ENCODE measurements around the gene NFAM1. TPM values are rescaled to one million over a fixed set of nuclear protein-coding genes. Genes with fewer than 3 reads are reported as not detected.
A peak's percentile ranks its signal among the peaks of the same experiment; 100 is the strongest.

The NFAM1 gene
- total and polyA plus RNA-seq, 11 donors: 0.33 to 13.5 (median 1.2) TPM

- H3K27me3 ChIP-seq: peaks cover 0 to 41% (median 10%) of the 10 kb centered on the region in 9 donors
- DNase-seq: no peak
Observed at GRCh38 chr22:42434748-42435425, 2.7 kb upstream of the NFAM1 start.

GRCh38 chr22:42433754-42434682 lies 1.8 kb upstream of the NFAM1 start:
- Histone ChIP-seq H3K36me3 (no peaks in the 10 kb centered on the region), H3K27ac (no peak overlapping the region), H3K9me3 (no peaks in the 10 kb centered on the region), H3K4me3 (no peak overlapping the region), H3K27me3 (peaks cover 0 to 44% (median 10%) of the 10 kb centered on the region in 9 donors), H3K4me1 (peaks cover 0 to 56% (median 12%) of the 10 kb centered on the region in 12 donors)
- intact Hi-C loops (cut with DNase I): loop anchor here in 6 of 10 donors (10.0 kb wide), 3 partner anchors 159 to 469 kb away; partner anchors contain the start of genes SEPTIN3 (in 5 of the 6), NDUFA6 (in 2 of the 6) and TCF20 (in 2 of the 6)
- WGBS, 4 donors: 53 to 64% (median 56%) methylated on average over 15 to 27 of the region's 27 CpGs
- peak in 1 of 5 donors; percentile 61 for DNase-seq
- no peak for TF ChIP-seq POLR2A (IDR thresholded peaks at IDR 0.05)
- TF ChIP-seq CTCF (IDR thresholded peaks at IDR 0.05): no peak
- ATAC-seq: no peak

More at GRCh38 chr22:42434748-42435425, 2.7 kb upstream of the NFAM1 start:
- TF ChIP-seq POLR2A (IDR thresholded peaks at IDR 0.05): no peak
- no peak for TF ChIP-seq CTCF (IDR thresholded peaks at IDR 0.05)
- Histone ChIP-seq H3K4me1 (peaks cover 0 to 65% (median 14%) of the 10 kb centered on the region in 12 donors), H3K9me3 (no peaks in the 10 kb centered on the region), H3K4me3 (no peak overlapping the region), H3K36me3 (no peaks in the 10 kb centered on the region), H3K27ac (peak overlapping the region in 1 of 12 donors; percentile 27)
- ATAC-seq: no peak
- intact Hi-C loops (cut with DNase I): loop anchor here in 9 of 10 donors (5.0 to 10.0 kb wide), 7 partner anchors 153 to 470 kb away; partner anchors contain the start of genes NDUFA6 (in 7 of the 9), SEPTIN3 (in 7 of the 9) and TCF20 (in 4 of the 9)
- WGBS, 4 donors: 78 to 84% (median 81%) methylated on average over 14 of the region's 14 CpGs

- Histone ChIP-seq H3K27me3 (peaks cover 0 to 48% (median 10%) of the 10 kb centered on the region in 9 donors), H3K36me3 (no peaks in the 10 kb centered on the region), H3K4me3 (no peak overlapping the region), H3K4me1 (peaks cover 0 to 44% (median 9%) of the 10 kb centered on the region in 12 donors), H3K9me3 (no peaks in the 10 kb centered on the region), H3K27ac (peak overlapping the region in 1 of 12 donors; percentile 94)
- TF ChIP-seq POLR2A (IDR thresholded peaks at IDR 0.05) (no peak), CTCF (IDR thresholded peaks at IDR 0.05) (no peak)
- intact Hi-C loops (cut with DNase I): loop anchor here in 6 of 10 donors (10.0 kb wide), 3 partner anchors 158 to 468 kb away; partner anchors contain the start of genes SEPTIN3 (in 5 of the 6), NDUFA6 (in 2 of the 6) and TCF20 (in 2 of the 6)
- no peak for ATAC-seq
- peak in 1 of 5 donors; percentile 19 for DNase-seq
- WGBS, 4 donors: 61 to 78% (median 71%) methylated on average over 7 to 8 of the region's 8 CpGs
Observed at GRCh38 chr22:42432818-42433217, 615 bp upstream of the NFAM1 start.
